Measurements from ENCODE around the gene KRTAP12-2.

The KRTAP12-2 gene, protein sequence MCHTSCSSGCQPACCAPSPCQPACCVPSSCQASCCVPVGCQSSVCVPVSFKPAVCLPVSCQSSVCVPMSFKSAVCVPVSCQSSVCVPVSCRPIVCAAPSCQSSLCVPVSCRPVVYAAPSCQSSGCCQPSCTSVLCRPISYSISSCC

DNA sequence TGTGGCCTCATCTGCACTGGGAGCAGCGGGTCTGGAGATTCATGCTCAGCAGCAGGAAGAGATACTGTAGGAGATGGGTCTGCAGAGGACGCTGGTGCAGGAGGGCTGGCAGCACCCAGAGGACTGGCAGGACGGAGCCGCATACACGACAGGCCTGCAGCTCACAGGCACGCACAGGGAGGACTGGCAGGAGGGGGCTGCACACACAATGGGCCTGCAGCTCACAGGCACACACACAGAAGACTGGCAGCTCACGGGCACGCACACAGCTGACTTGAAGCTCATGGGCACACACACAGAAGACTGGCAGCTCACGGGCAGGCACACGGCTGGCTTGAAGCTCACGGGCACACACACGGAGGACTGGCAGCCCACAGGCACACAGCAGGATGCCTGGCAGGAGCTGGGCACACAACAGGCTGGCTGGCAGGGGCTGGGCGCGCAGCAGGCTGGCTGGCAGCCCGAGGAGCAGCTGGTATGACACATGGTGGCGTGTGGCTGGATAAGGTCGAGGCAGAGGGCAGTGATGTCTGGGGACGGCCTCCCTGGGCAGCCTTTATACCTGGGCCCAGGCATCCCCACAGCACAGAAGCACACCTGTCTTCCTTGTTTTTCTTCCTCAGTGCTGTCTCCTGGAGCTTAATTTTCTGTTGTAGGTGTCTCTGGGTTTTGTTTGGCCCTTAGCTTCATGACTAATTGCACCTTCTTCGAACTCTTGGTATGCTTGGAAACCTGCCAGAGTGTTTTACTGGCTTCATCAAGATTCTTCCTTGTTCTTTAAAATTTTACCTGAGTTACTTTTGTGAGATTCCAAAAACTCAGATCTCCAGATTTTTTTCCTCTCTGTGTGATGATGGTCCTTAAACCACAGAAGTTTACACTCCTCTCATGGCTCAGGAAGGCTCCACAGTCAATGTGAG, at the start of gene KRTAP12-2:
TSS of gene KRTAP12-2 (minus strand) at position 527 of the 920 bp plus-strand sequence. CDS start at position 486, 41 bp downstream.
- DNase-seq (ENCODE audit: low spot score), result no peak
- H3K27ac ChIP-seq, result no peak within 1 kb of the TSS
- TF ChIP-seq, protein P1, sequence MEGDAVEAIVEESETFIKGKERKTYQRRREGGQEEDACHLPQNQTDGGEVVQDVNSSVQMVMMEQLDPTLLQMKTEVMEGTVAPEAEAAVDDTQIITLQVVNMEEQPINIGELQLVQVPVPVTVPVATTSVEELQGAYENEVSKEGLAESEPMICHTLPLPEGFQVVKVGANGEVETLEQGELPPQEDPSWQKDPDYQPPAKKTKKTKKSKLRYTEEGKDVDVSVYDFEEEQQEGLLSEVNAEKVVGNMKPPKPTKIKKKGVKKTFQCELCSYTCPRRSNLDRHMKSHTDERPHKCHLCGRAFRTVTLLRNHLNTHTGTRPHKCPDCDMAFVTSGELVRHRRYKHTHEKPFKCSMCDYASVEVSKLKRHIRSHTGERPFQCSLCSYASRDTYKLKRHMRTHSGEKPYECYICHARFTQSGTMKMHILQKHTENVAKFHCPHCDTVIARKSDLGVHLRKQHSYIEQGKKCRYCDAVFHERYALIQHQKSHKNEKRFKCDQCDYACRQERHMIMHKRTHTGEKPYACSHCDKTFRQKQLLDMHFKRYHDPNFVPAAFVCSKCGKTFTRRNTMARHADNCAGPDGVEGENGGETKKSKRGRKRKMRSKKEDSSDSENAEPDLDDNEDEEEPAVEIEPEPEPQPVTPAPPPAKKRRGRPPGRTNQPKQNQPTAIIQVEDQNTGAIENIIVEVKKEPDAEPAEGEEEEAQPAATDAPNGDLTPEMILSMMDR (IDR thresholded peaks at IDR 0.05), result no peak

DNA sequence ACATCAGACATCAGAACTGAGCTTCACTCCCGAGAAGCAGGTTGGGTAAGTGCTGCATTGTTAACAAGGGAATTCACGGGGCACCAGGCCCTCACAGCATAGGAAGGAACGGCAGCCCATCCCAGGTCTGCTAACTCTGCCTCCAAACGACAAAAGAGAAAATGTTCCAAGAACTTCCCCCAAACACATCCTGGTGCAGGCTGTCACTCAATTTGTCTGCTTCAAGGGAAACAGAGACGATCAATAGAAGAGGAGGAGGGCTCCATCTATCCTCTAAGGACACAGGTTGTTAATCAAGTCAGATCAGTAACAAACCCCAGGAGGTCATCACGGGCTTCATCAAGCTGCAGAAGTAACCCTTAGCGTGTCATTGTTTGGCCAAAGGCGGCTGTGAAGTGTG, 48.2 kb upstream of the KRTAP12-2 start:
- no peak overlapping the region for H3K27ac ChIP-seq
- TF ChIP-seq, protein P1 (IDR thresholded peaks at IDR 0.05), result no peak
- H3K4me3 ChIP-seq, result no peak overlapping the region
- peak; percentile 8 for DNase-seq (ENCODE audit: low spot score)

More for the DNA sequence above, at the start of gene KRTAP12-2:
- no peak within 1 kb of the TSS for H3K4me3 ChIP-seq

DNA sequence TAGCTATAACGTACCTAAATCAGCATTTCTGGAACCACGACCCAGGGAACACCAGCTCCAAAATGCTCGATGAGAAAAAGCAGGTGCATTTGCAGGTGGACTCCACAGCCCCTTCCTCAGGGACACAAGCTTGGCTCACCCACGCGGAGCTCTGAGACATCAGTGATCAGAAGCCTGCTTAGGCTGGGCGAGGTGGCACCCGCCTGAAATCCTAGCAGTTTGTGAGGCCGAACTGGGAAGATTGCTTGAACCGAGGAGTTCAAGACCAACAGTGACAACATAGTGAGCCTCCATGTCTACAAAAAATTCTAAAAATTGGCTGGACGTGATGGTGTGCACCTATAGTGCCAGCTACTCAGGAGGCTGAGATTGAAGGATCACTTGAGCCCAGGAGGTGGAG, 47.1 kb upstream of the KRTAP12-2 start:
- DNase-seq (ENCODE audit: low spot score), result peak; percentile 8
- TF ChIP-seq, protein P1 (IDR thresholded peaks at IDR 0.05), result no peak
- Histone ChIP-seq H3K27ac (no peak overlapping the region), H3K4me3 (no peak overlapping the region)

DNA sequence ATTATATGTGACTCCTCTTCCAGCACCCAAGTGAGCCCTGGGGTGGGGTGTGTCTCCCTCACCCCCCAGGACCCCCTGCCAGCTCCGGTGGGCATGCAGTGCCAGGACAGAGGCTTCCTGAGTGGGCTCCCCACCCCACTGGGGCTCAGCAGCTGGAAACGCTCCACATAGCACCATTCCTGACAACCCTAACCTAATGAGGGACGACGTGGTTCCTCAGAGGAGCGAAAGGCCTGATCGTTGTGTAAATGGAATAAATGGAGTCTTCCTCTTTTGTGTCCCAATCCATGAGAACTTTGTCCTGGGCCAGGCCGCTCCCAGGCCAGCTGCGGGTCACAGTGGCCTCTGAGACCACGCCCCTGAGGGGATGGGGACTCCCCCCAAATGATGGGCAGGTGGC, 46.4 kb upstream of the KRTAP12-2 start:
- Histone ChIP-seq H3K27ac (no peak overlapping the region), H3K4me3 (no peak overlapping the region)
- peak; percentile 56 for DNase-seq (ENCODE audit: low spot score)
- TF ChIP-seq, protein P1 (IDR thresholded peaks at IDR 0.05), result no peak

DNA sequence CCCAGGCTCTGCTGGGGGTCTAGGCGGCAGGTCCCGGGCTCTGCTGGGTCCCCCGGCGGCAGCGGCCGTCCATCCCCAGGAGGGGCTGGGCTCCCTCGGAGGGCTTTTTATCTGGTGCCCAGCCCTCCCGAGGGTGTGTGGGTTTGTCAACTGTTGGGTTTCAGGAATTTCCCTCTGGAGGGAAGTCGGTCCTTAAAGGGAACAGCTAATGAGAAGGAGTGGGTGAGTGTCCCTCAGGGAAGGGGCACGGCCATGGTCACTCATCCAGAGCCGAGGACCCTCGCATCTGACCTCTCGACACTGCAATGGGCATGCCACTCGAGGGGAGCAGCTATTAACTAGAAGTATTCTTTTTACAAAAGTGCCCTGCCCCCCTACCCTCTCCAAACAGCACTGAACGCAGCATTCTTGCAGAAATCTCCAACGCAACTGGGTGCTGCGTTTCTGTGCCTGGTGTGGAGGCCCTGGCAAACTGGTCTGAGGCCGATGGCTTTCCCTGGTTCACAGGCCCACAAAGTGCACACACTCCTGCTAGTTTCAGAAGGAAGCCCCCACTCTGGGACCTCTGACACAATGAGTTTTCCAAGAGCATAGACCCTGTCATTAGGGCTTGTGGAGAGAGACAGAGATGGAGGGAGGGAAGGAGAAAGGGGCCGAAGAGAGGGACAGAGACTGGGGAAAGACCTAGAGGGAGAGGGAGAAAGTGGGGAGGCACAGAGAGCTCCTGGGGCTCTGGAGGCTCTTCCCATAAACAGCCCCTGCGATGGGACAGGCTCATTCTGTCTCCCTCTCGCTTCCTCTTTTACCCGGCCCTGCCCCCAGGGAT, 45.7 kb upstream of the KRTAP12-2 start:
- no peak overlapping the region for H3K27ac ChIP-seq
- H3K4me3 ChIP-seq, result no peak overlapping the region
- TF ChIP-seq, protein P1 (IDR thresholded peaks at IDR 0.05), result no peak
- DNase-seq (ENCODE audit: low spot score), result peak; percentile 49

DNA sequence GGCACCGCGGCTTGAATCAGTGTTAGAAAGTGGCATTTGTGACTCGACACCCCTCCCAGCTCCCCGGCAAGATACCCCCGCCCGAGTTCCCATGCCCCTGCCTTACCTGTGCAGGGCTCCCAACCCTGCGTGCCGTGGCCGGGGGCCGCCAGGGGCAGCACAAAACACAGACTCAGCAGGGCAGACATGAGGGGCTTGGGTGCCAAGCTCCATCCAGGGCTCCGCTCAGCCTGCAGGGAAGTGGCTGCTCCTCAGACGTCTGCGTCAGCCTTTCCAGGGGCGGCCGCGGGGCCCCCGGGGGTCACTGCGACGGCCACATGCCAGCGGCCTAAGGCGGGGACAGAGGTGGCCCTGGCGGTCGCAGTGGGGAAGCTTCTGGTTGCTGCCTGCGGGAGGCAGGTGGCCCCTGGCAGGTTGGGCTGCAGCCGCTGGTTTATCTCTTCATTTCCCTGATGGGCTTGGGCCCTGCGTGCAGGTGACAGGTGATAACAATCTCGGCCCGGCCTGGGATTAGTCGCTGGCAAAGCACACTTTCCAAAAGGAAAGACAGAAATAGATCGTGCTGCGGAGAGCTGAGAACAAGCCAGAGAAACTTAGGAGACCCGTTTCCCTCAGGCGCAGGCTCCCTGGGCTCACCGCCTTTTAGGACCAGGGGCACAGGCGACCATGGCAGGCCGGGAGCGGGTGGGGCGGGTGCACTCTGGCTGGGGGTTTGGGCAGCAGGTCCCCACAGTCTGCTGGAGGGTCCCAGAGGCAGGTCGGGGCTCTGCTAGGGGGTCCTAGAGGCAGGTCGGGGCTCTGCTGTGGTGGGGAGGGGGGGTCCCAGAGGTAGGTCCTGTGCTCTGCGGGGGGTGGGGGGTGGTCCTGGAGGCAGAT, 44.8 kb upstream of the KRTAP12-2 start, which contains the start of gene TSPEAR:
TSS of gene TSPEAR (minus strand) at position 246 of the 876 bp plus-strand sequence. CDS start at position 188, 58 bp downstream.
- TF ChIP-seq, protein P1 (IDR thresholded peaks at IDR 0.05), result no peak
- H3K27ac ChIP-seq, result no peak within 1 kb of the TSS
- DNase-seq (ENCODE audit: low spot score), result peak; percentile 60
- no peak within 1 kb of the TSS for H3K4me3 ChIP-seq

All from coronary artery (tissue), 2 donors.